ENCODE results near the gene WRAP53. TPM values are rescaled to one million over a fixed set of nuclear protein-coding genes. Genes with fewer than 3 reads are reported as not detected.

WRAP53 gene
- total RNA-seq, 2 experiments from 2014 or later = 22.8 to 27.4 TPM

DNA sequence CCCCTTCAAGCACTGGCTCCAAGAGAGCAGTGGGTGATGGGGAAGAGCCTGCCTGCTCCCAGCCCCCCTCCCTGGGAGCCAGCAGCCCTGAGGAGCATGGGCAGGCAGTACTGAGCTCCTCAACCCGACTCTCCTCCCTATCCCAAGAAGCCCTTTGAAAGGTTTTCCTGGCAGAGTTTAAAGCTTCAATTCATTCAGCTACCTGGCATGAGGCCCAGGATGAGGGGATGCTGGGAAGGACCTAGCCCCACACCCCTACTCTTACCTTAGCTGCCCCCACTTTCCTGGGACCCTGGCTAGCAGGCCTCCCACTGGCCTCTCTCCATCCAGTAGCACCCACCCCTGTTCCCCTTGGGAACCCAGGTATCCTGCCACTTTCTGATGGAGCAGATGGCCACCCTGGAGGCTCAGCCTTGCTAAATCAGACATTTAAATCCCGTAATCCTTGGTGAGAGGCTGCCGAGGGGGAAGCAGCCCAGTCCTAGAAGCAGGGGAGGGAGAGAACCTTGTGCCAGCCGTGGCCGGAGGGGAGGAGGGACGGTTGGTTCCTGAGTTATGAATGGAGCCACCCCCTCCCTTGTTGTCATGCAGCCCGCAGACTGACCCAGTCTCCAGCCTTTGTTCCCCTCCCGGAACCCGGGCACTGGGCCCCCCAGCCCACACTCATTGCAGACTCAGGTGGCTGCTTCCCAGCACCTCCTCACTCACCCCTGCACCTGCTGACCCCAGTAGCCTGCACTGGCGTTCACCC, 20.4 kb upstream of the WRAP53 start:
- Mint-ChIP-seq H3K4me3 (no peak overlapping the region), H3K27me3 (no peaks in the 10 kb centered on the region), H3K27ac (no peak overlapping the region), H3K9me3 (no peaks in the 10 kb centered on the region), H3K36me3 (peaks cover 14% of the 10 kb centered on the region), H3K4me1 (no peaks in the 10 kb centered on the region)
- DNase-seq = no peak

DNA sequence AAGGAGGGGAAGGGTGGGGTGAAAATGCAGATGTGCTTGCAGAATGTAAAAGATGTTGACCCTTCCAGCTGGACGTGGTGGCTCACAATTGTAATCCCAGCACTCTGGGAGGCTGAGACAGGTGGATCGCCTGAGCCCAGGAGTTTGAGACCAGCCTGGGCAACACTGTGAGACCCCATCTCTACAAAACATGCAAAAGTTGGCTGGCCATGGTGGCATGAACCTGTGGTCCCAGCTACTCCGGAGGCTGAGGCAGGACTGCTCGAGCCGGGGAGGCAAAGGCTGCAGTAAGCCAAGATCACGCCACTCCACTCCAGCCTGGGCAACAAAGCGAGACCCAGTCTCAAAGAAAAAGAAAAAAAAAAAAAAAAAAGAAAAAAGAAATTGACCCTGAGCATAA, 19.8 kb upstream of the WRAP53 start:
- Mint-ChIP-seq H3K4me1 (no peaks in the 10 kb centered on the region), H3K27me3 (no peaks in the 10 kb centered on the region), H3K36me3 (peaks cover 20% of the 10 kb centered on the region), H3K4me3 (no peak overlapping the region), H3K9me3 (peaks cover 3% of the 10 kb centered on the region), H3K27ac (no peak overlapping the region)
- DNase-seq = no peak

DNA sequence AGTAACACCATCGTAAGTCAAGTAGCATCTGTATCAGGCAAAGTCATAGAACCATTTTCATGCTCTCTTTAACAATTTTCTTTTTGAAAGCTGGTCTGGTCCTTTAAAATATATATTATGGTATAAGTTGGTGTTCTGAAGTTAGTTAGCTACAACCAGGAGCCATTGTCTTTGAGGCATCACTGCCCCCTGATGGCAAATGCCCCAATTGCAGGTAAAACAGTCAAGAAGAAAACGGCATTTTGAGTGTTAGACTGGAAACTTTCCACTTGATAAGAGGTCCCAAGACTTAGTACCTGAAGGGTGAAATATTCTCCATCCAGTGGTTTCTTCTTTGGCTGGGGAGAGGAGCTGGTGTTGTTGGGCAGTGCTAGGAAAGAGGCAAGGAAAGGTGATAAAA, 15.0 kb upstream of the WRAP53 start:
- Mint-ChIP-seq H3K9me3 (peaks cover 9% of the 10 kb centered on the region), H3K4me3 (no peak overlapping the region), H3K27ac (no peak overlapping the region), H3K4me1 (no peaks in the 10 kb centered on the region), H3K27me3 (no peaks in the 10 kb centered on the region), H3K36me3 (peaks cover 37% of the 10 kb centered on the region)
- DNase-seq = peak; percentile 28

DNA sequence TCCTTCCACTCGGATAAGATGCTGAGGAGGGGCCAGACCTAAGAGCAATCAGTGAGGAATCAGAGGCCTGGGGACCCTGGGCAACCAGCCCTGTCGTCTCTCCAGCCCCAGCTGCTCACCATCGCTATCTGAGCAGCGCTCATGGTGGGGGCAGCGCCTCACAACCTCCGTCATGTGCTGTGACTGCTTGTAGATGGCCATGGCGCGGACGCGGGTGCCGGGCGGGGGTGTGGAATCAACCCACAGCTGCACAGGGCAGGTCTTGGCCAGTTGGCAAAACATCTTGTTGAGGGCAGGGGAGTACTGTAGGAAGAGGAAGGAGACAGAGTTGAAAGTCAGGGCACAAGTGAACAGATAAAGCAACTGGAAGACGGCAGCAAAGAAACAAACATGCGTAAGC, 13.3 kb upstream of the WRAP53 start:
- H3K36me3 Mint-ChIP-seq = peaks cover 37% of the 10 kb centered on the region
- no peak for DNase-seq
- no peaks in the 10 kb centered on the region for H3K27me3 Mint-ChIP-seq
- no peak overlapping the region for H3K27ac Mint-ChIP-seq
- H3K4me1 Mint-ChIP-seq = peaks cover 2% of the 10 kb centered on the region
- H3K9me3 Mint-ChIP-seq = peaks cover 9% of the 10 kb centered on the region
- H3K4me3 Mint-ChIP-seq = no peak overlapping the region

DNA sequence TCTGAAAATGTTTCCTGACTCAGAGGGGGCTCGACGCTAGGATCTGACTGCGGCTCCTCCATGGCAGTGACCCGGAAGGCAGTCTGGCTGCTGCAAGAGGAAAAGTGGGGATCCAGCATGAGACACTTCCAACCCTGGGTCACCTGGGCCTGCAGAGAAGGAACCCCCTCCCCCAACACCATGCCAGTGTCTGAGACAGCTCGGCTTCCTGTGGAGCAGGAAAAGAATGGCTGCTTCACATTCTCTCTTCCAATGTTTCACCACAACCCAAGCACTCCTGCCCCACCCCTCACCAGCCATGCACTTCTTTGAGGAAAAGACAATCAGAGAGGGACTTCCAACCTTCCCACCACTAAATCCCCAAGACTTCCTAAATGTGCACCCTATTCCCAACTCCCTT, 11.7 kb upstream of the WRAP53 start:
- Mint-ChIP-seq H3K9me3 (peaks cover 9% of the 10 kb centered on the region), H3K4me1 (peaks cover 2% of the 10 kb centered on the region), H3K27me3 (no peaks in the 10 kb centered on the region), H3K36me3 (peaks cover 32% of the 10 kb centered on the region), H3K27ac (no peak overlapping the region), H3K4me3 (no peak overlapping the region)
- no peak for DNase-seq

DNA sequence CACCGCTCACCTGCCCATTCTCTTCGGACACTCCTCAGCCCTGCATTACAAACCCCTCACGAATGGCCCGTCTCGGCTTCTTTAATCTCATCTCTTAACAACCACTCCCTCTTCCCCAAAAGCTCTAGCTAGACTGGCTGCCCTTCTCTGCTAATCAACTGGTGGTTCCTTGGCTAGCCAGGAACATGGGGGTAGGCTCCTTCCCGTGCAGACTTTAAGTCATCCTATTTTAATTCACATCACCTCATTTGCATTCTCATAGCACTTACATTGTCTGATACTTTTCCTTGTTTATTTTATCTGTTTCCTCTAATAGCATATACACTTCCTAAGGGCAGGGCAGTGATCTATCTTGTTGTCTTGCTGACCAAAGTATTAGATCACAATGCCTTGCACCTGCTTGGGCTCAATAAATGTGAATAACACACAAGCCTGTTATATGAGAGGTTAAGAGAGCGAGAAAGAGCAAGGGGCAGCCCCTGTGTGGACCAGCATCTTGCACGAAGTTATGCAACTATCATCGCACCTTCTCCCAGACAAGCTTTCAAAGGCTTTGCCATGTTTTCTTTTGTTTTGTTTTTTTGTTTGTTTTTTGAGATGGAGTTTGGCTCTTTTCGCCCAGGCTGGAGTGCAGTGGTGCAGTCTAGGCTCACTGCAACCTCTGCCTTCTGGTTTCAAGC, 10.7 kb upstream of the WRAP53 start:
- Mint-ChIP-seq H3K4me3 (no peak overlapping the region), H3K27me3 (no peaks in the 10 kb centered on the region), H3K36me3 (peaks cover 29% of the 10 kb centered on the region), H3K9me3 (peaks cover 9% of the 10 kb centered on the region), H3K4me1 (peaks cover 2% of the 10 kb centered on the region), H3K27ac (peak overlapping the region; percentile 28)
- DNase-seq = no peak

DNA sequence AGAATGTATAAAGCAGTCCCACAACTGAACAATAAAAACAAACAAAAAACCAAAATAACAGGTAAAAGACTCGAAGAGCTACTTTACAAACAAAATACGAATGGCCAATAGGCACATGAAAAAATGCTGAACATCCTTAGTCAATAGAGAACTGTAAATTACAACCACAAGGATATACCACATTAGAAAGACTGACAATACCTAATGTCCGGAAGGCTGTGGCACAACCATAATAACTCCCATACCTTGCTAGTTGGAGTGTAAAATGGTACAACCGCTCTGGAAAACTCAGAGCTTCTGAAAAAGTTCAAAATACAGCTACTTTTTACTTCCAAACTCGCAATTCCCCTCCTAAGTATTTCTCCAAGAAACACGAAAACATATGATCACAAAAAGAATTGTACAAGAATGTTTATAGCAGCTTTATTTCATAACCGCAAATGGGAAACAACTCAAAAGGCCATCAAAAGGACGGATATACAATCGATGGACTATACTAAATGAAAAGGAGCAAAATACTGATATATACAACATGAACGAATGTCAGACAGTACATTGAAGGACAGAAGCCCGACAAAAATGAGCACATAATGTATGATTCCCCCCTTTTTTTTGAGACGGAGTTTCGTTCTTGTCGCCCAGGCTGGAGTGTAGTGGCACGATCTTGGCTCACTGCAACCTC, 3.3 kb upstream of the WRAP53 start:
- Mint-ChIP-seq H3K27ac (peak overlapping the region; percentile 99), H3K4me3 (peak overlapping the region; percentile 99), H3K36me3 (peaks cover 46% of the 10 kb centered on the region), H3K27me3 (peaks cover 5% of the 10 kb centered on the region), H3K9me3 (no peaks in the 10 kb centered on the region), H3K4me1 (peaks cover 25% of the 10 kb centered on the region)
- DNase-seq = no peak

DNA sequence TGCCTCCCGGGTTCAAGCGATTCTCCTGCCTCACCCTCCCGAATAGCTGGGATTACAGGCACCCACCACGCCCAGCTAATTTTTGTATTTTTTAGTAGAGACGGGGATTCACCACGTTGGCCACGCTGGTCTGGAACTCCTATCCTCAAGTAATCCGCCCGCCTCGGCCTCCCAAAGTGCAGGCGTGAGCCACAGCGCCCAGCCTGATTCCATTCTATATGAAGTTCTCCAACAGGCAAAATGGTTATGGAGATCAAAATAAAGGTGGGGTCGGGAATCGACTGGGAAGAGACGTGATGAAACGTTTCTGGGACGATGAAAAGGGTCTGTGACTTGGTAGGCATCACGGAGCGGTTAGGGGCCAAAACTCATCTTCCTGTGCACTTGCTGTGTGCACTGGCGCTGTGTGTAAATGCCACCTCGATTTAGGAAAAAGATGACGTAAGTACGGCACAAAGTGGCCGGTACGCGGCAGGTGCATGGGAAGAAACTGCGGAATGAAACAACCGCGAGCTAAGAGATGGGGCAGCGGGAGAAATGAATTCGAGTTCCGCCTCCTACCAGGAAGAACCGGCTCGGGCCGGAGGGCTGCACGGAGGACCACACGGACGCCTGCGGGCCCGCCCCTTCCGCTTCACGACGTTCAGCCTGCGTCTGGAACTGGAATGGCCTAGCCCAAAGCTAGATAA, 2.6 kb upstream of the WRAP53 start:
- no peaks in the 10 kb centered on the region for H3K9me3 Mint-ChIP-seq
- peaks cover 28% of the 10 kb centered on the region for H3K4me1 Mint-ChIP-seq
- peak overlapping the region; percentile 99 for H3K4me3 Mint-ChIP-seq
- peaks cover 5% of the 10 kb centered on the region for H3K27me3 Mint-ChIP-seq
- H3K36me3 Mint-ChIP-seq = peaks cover 50% of the 10 kb centered on the region
- peak overlapping the region; percentile 99 for H3K27ac Mint-ChIP-seq
- peak; percentile 90 for DNase-seq

DNA sequence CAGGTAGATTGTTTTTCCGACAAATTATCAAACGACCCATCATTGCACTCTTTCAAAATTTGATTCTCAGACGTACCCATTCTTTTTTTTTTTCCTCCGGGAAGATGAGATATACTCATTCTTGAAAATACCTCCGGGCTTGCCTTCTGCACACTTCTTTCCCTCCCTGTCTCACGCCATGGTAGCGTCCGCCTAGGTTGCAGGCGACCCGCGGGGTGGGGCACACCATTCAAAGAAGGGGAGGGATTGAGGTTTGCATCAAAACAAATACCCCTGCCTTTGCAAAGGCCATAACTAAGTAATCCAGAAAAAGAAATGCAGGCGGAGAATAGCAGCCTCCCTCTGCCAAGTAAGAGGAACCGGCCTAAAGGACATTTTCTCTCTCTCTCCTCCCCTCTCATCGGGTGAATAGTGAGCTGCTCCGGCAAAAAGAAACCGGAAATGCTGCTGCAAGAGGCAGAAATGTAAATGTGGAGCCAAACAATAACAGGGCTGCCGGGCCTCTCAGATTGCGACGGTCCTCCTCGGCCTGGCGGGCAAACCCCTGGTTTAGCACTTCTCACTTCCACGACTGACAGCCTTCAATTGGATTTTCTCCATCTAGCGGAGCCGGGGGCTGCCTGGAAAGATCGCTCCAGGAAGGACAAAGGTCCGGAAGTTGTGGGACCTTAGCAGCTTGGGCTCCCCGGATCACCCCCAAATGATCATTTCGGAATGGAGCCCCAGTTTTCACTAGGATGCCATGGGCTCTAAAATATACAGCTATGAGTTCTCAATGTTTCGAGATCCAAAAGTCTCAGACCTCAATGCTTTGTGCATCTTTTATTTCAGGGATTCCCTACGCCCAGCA, 1.8 kb upstream of the WRAP53 start:
- Mint-ChIP-seq H3K9me3 (no peaks in the 10 kb centered on the region), H3K27ac (peak overlapping the region; percentile 99), H3K36me3 (peaks cover 51% of the 10 kb centered on the region), H3K4me3 (peak overlapping the region; percentile 99), H3K4me1 (peaks cover 28% of the 10 kb centered on the region), H3K27me3 (peaks cover 5% of the 10 kb centered on the region)
- DNase-seq = peak; percentile 78

DNA sequence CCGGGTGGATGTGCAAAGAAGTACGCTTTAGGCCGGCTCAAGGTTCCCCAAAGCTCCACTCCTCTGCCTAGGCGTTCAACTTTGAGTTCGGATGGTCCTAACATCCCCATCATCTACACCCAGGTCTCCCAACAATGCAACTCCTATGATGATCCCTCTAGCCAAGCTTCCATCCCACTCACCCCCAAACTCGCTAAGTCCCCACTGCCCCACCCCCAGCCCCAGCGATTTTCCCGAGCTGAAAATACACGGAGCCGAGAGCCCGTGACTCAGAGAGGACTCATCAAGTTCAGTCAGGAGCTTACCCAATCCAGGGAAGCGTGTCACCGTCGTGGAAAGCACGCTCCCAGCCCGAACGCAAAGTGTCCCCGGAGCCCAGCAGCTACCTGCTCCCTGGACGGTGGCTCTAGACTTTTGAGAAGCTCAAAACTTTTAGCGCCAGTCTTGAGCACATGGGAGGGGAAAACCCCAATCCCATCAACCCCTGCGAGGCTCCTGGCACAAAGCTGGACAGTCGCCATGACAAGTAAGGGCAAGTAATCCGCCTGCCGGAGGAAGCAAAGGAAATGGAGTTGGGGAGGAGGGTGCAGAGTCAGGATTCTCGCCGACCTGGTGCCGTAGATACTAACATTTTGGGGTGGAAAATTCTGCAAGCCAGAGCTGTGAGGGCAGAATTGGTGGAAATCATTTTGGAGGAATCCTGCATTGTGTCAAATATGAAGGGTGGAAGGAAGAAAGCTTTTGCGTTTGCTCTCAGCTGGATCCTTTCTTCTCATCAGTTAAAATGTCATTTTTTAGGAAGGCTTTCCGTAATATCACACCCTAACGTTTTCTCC, 987 bp upstream of the WRAP53 start, which contains the start of gene TP53:
Gene TP53, minus strand, starts transcription at position 419 of the 836 bp plus-strand sequence. CDS start 10,896 bp downstream, outside the sequence.
- H3K4me3 Mint-ChIP-seq = peak within 1 kb of the TSS; percentile 99
- H3K9me3 Mint-ChIP-seq = no peaks in the 10 kb centered on the region
- H3K27ac Mint-ChIP-seq = peak within 1 kb of the TSS; percentile 99
- DNase-seq = peak; percentile 87
- peaks cover 28% of the 10 kb centered on the region for H3K4me1 Mint-ChIP-seq
- H3K27me3 Mint-ChIP-seq = peaks cover 5% of the 10 kb centered on the region
- peaks cover 51% of the 10 kb centered on the region for H3K36me3 Mint-ChIP-seq

DNA sequence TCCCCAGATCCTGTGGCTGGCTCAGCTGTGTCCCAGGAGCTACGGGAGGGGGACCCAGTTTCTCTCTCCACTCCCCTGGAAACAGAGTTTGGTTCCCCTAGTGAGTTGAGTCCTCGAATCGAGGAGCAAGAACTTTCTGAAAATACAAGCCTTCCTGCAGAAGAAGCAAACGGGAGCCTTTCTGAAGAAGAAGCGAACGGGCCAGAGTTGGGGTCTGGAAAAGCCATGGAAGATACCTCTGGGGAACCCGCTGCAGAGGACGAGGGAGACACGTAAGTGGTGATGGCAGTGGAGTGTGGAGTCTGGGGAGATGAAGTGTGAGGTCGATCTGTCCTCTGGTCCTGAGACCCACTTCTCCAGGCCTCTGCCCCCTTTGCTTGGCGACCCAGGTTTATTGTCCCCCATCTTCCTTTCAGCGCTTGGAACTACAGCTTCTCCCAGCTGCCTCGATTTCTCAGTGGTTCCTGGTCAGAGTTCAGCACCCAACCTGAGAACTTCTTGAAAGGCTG, 585 bp downstream of the WRAP53 start:
- H3K27me3 Mint-ChIP-seq = peaks cover 5% of the 10 kb centered on the region
- DNase-seq = no peak
- H3K27ac Mint-ChIP-seq = peak overlapping the region; percentile 99
- peaks cover 53% of the 10 kb centered on the region for H3K36me3 Mint-ChIP-seq
- H3K9me3 Mint-ChIP-seq = no peaks in the 10 kb centered on the region
- H3K4me3 Mint-ChIP-seq = peak overlapping the region; percentile 99
- H3K4me1 Mint-ChIP-seq = peaks cover 28% of the 10 kb centered on the region

DNA sequence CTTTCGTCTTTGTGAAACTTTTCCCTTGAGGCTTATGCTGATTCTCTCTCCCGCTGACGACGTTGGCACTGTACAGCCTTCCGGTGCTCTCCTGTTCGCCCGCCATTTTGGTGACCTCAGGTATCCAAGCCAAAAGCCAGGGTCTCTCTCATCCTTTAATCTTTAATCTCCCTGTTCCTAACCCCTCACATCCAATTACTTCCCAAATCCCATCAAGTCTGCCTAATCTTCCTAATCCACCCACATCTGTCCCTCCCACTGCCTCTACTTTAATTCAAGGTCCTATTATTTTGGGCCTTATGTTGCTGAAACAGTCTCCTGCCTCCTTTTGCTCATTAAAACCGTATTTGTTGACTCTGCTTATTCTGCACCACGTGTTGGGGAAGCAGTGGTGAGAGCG, 7.3 kb downstream of the WRAP53 start:
- no peaks in the 10 kb centered on the region for H3K9me3 Mint-ChIP-seq
- no peak for DNase-seq
- peaks cover 38% of the 10 kb centered on the region for H3K36me3 Mint-ChIP-seq
- peaks cover 3% of the 10 kb centered on the region for H3K27me3 Mint-ChIP-seq
- no peak overlapping the region for H3K27ac Mint-ChIP-seq
- H3K4me3 Mint-ChIP-seq = no peak overlapping the region
- H3K4me1 Mint-ChIP-seq = peaks cover 3% of the 10 kb centered on the region

DNA sequence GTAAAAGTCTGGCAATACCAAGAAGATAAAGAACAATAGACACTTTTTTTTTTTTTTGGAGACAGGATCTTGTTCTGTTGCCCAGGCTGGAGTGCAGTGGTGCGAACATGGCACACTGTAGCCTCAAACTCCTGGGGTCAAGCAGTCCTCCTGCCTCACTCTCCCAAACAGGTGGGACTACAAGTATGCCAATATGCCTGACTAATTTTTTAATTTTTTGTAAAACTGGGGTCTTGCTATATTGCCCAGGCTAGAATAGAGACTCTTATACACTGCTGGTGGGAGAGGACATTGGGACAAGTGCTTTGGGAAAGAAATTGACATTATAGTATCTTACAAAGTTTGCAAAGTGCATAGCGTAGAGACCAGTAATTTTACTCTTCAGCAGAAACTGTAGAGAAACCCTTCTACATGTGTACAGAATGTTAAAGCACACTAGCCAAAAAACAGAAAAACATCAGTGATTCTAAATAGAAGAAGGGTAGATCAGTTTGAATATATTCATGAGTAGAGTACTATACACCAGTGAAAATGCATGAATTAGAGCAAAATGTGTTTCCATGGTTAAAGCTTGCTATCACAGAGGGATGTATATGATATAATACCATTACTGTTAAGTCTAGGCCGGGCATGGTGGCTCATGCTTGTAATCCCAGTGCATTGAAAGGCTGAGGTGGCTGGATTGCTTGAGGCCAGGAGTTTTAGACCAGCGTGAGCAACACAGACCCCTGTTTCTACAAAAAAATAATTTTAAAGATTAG, 9.7 kb downstream of the WRAP53 start:
- H3K4me3 Mint-ChIP-seq = no peak overlapping the region
- peaks cover 8% of the 10 kb centered on the region for H3K27me3 Mint-ChIP-seq
- no peak overlapping the region for H3K27ac Mint-ChIP-seq
- H3K36me3 Mint-ChIP-seq = peaks cover 54% of the 10 kb centered on the region
- no peak for DNase-seq
- H3K9me3 Mint-ChIP-seq = no peaks in the 10 kb centered on the region
- peaks cover 1% of the 10 kb centered on the region for H3K4me1 Mint-ChIP-seq
